GM12875 (cell line): Measurements from ENCODE around the gene DNAJC4.

ENCODE experiments used
- H3K4me3 ChIP-seq: one replicate; pipeline ENCODE4 v1.5.1; 2011; ENCODE audit warnings: low read depth, low read length, control low read depth
- TF ChIP-seq, protein P1 (sequence below): IDR thresholded peaks from 2 replicates; pipeline ENCODE4 v1.5.1; 2011; ENCODE audit warnings: low read depth, mild to moderate bottlenecking, control low read depth, inconsistent platforms, low read length, moderate library complexity, borderline replicate concordance; ENCODE audit not compliant: insufficient read depth

DNAJC4 gene

DNA sequence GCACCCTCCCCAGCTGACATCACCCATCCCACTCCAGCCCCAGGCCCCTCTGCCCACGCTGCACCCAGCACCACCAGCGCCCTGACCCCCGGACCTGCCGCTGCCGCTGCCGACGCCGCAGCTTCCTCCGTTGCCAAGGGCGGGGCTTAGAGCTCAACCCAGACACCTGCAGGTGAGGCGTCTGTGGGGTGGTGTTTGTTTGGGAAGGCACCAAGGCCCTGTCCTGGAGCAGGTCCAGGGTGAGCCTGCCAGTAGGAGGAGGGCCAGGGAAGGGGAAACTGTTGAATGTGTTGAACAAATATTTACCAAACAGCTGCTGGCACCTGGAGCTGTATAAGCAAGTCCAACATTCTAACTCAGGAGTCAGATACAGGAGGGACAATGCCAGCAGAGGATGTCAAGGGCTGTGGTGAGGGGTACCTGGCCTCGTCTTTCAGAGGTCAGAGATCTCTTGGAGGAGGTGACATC lies 7.2 kb downstream of the DNAJC4 start:
- no peak overlapping the region for H3K4me3 ChIP-seq
- TF ChIP-seq, protein P1, sequence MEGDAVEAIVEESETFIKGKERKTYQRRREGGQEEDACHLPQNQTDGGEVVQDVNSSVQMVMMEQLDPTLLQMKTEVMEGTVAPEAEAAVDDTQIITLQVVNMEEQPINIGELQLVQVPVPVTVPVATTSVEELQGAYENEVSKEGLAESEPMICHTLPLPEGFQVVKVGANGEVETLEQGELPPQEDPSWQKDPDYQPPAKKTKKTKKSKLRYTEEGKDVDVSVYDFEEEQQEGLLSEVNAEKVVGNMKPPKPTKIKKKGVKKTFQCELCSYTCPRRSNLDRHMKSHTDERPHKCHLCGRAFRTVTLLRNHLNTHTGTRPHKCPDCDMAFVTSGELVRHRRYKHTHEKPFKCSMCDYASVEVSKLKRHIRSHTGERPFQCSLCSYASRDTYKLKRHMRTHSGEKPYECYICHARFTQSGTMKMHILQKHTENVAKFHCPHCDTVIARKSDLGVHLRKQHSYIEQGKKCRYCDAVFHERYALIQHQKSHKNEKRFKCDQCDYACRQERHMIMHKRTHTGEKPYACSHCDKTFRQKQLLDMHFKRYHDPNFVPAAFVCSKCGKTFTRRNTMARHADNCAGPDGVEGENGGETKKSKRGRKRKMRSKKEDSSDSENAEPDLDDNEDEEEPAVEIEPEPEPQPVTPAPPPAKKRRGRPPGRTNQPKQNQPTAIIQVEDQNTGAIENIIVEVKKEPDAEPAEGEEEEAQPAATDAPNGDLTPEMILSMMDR, result no peak

DNA sequence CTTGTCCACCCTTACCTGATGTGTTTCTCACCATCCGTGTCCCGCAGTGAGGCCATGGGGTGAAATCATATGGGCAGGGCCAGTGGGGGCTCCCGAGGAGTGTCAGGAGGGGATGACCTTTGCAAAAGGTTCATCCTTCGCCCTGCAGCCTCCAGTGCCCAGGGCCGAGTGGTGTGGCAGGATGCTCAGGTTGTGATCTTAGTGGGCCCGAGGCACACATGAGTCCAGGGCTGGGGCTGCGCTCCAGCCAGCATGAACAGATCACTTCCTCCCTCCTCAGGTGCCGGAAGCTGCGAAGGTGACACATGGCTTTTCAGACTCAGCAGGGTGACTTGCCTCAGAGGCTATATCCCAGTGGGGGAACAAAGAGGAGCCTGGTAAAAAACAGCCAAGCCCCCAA lies 7.7 kb downstream of the DNAJC4 start:
- H3K4me3 ChIP-seq, result no peak overlapping the region
- TF ChIP-seq, protein P1, result no peak

DNA sequence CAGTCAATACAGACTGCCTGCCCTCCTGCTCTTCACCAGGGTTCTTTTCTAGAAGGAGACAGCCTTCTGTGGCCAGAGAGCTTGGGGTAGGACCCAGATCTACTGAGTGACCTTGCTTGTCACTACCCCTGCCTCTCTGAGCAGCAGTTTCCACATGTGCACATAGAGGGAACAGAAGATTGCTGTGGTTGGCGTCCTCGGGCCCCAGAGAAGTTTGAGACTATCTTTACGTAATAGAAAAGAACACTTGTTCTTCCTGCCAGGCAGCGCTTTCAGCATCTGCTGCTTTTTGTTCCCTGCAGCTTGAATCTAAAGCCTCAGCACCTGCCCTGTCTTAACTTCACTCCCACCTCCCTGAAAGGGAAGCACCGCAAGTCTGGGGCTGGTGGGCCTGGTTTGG lies 8.7 kb downstream of the DNAJC4 start:
- TF ChIP-seq, protein P1, result no peak
- no peak overlapping the region for H3K4me3 ChIP-seq

DNA sequence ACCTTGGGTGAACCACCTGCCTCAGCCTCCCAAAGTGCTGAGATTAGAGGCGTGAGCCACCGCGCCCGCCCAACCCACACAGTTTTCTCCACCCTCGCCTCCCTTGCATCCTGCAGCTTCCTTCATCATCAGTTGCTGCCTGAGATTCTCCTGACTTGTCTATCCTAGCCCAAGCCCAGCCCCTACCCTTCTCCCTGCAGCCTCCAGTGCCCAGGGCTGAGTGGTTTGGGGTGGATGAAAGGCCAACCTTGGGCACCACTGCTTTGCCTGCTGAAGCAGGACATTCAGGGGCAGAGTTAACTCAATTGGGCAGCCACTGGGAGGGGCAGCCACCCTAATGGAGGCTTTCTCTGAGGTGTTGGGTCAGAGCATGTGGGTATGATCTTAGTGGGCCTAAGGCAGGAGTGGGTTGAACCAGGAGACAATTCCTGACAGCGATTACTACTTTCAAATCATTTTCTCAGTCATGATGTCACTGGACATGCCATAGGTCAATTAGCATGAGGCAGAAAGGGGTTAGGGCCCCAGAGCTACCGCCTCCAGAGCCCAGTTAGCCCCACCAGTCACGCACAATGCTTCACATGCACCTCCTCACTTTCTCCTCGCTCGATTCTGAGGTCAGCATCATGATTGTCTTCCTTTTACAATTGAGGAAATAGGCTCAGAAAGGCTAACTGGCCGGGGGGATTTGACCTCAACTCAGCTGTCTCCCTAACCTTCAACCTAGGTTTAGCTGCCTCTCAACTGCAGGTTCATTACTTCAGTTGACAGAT lies 9.5 kb downstream of the DNAJC4 start:
- TF ChIP-seq, protein P1, result no peak
- H3K4me3 ChIP-seq, result peak overlapping the region; percentile 66

DNA sequence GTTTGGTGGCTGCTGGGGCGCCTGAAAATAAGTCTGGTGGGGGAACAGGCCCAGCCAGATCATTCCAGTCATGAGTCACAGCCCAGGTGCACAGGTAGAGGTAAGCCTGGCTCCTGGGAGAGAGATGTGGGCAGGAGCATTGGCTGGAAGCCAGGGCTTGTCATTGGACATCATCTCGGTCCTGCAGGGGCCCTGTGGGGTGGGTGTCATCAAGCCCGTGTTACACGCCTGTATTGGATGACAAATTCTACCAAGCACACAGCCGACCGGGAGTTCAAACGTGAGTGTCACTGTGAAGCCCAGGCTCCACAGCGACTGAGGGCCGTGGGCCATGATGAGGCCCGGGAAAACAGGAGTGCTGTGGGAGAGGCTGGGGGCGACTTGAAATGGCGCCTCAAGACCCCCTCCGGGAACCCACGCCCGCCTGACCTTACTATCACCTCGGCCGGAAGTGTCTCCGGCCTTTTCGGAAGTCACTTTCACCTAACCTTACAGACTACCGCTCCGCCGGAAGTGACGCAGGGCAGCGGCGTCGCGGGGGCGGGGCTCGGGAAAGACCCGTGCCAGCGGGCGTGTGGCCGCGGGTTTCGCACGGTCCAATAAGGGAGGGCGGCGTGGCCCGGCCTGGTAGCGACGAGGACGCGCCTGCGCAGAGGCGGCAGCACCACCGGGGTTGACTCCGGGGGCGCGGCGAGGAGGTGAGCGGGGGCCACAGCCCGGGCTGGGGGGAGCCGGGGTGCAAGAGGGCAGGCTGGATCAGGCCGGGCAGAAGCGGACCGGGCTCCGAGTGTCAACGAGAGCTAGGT lies 10.3 kb downstream of the DNAJC4 start, which contains the start of gene FKBP2:
TSS of gene FKBP2 (plus strand) at position 661 of the 806 bp plus-strand sequence. CDS start 1,293 bp downstream, outside the sequence.
- TF ChIP-seq, protein P1, result no peak
- H3K4me3 ChIP-seq, result peak within 1 kb of the TSS; percentile 69

DNA sequence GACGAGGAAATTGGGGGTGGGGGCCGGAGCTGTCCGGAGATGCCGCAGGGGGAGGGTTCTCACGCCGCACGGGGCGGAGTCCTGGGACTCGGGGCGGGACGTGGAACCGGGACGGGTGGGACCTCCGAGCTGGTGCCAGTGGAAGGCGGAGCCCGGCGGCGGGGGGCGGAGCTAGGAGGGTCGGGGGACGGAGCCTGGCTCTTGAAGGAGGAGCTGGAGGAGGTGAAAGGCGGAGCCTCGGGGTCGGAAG lies 10.8 kb downstream of the DNAJC4 start:
- TF ChIP-seq, protein P1, result no peak
- peak overlapping the region; percentile 66 for H3K4me3 ChIP-seq
